Aorta (tissue), 5 donors: Measurements from ENCODE around the gene ACAT2. TPM values are rescaled to one million over a fixed set of nuclear protein-coding genes. Genes with fewer than 3 reads are reported as not detected.

Experiments used
- ATAC-seq: fragments of 200-7000 bp; cut with Tn5 transposase; one replicate; pipeline ENCODE4 v1.9.1; 2022; ENCODE audit warnings: moderate library complexity; ENCODE audit not compliant: low FRiP score
- DNase-seq, 2 donors: peaks; one replicate each; pipeline ENCODE4 v3.0.0-alpha.2; 2020
- H3K27ac ChIP-seq, 2 donors: one replicate each; pipeline ENCODE4 v1.5.1; 2013; ENCODE audit warnings: low read length in 2 of 2, mild to moderate bottlenecking in 2 of 2, moderate library complexity in 2 of 2, control low read depth in 1 of 2, inconsistent platforms in 1 of 2, low read depth in 1 of 2
- H3K27me3 ChIP-seq, 2 donors: one replicate each; pipeline ENCODE4 v1.6.1; 2013; ENCODE audit warnings: control low read depth in 1 of 2, low read length in 1 of 2, mild to moderate bottlenecking in 1 of 2, moderate library complexity in 1 of 2; ENCODE audit not compliant: insufficient read depth in 2 of 2, control insufficient read depth in 1 of 2
- H3K36me3 ChIP-seq, 2 donors: one replicate each; pipeline ENCODE4 v1.6.1; 2013; ENCODE audit warnings: control low read depth in 1 of 2, low read length in 1 of 2, mild to moderate bottlenecking in 1 of 2; ENCODE audit not compliant: insufficient read depth in 2 of 2, control insufficient read depth in 1 of 2
- H3K4me1 ChIP-seq, 2 donors: one replicate each; pipeline ENCODE4 v1.6.1; 2013; ENCODE audit warnings: low read length in 2 of 2, control low read depth in 1 of 2, mild to moderate bottlenecking in 1 of 2, moderate library complexity in 1 of 2; ENCODE audit not compliant: insufficient read depth in 2 of 2, control insufficient read depth in 1 of 2
- H3K4me3 ChIP-seq, 2 donors: one replicate each; pipeline ENCODE4 v1.5.1; 2013; ENCODE audit warnings: low read length in 2 of 2, control low read depth in 1 of 2, mild to moderate bottlenecking in 1 of 2
- H3K9me3 ChIP-seq: one replicate; pipeline ENCODE4 v1.6.1; 2013; ENCODE audit warnings: mild to moderate bottlenecking, low read length; ENCODE audit not compliant: control insufficient read depth
- WGBS, 2 donors: extraction: QIAGEN DNeasy Blood & Tissue Kit; methylation state at CpG; one replicate each; pipeline ENCODE4 v1.1.7; 2013; 5-methylcytosine and 5-hydroxymethylcytosine counted together
- intact Hi-C, 2 donors: fragments of 100-400 bp; cut with DNase I; formaldehyde crosslinking; loops; one replicate each; pipeline versions ENCODE4 v1.14.2 to v1.15.0; 2022
- polyA plus RNA-seq, 2 donors: library from polyadenylated mRNA; stranded (reverse); fragments of 200-250 nt; gene quantifications; one replicate each; pipeline ENCODE4 v1.2.3, GENCODE V29; 2013
- total RNA-seq, 2 donors: library from RNA; stranded (reverse); fragmentation: NEBNext Ultra II Directional; extraction: Animal tissue kit (Norgen Biotek cat#: 25700); gene quantifications; one replicate each; pipeline ENCODE4 v1.2.1, GENCODE V29; 2021
- donor health status: healthy with polysubstance abuse.
- donor health status: Bipolar disorder and iron deficiency.
- donor health status: DM: no; HTN: no; CAD: no.
- donor health status: DM: no; HTN: no; CAD: no.
- donor health status: DM: yes; HTN: yes; CAD: no.

Gene ACAT2
- total and polyA plus RNA-seq, 4 donors: 13.0 to 21.4 (median 17.6) TPM

DNA sequence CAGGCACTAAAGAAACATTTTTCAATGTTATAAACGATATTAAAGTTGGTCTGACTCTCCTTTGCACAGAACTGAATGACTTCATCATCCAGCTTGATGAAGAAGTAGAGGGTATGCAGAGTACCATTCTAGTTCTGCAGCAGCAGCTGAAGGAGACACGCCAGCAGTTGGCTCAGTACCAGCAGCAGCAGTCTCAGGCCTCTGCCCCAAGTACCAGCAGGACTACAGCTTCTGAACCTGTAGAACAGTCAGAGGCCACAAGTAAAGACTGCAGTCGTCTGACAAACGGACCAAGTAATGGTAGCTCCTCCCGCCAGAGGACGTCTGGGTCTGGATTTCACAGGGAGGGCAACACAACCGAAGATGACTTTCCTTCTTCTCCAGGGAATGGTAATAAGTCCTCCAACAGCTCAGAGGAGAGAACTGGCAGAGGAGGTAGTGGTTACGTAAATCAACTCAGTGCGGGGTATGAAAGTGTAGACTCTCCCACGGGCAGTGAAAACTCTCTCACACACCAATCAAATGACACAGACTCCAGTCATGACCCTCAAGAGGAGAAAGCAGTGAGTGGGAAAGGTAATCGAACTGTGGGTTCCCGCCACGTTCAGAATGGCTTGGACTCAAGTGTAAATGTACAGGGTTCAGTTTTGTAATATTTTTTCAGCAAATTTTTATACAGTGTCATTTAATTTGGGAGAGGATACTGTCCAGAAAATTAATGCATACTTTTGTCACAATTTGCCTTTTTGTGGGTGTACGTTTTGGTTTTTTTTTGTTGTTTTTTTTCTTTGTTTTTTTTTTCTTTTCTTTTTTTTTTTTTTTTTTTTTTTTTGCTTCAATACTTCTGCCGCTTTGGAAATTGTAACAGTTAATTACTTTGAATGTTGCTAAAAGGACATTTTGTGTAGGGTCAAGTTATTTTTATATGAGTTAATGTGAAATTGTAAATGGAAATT is 6.6 kb upstream of the ACAT2 start:
- Histone ChIP-seq H3K36me3 (peaks cover 3 to 6% of the 10 kb centered on the region in 2 donors), H3K4me1 (no peaks in the 10 kb centered on the region), H3K9me3 (no peaks in the 10 kb centered on the region), H3K4me3 (no peak overlapping the region), H3K27ac (no peak overlapping the region), H3K27me3 (no peaks in the 10 kb centered on the region)
- ATAC-seq: peak; percentile 33
- 44 to 48% methylated on average over 15 of the region's 15 CpGs for WGBS, 2 donors
- DNase-seq: no peak
- intact Hi-C loops: no loop called here

DNA sequence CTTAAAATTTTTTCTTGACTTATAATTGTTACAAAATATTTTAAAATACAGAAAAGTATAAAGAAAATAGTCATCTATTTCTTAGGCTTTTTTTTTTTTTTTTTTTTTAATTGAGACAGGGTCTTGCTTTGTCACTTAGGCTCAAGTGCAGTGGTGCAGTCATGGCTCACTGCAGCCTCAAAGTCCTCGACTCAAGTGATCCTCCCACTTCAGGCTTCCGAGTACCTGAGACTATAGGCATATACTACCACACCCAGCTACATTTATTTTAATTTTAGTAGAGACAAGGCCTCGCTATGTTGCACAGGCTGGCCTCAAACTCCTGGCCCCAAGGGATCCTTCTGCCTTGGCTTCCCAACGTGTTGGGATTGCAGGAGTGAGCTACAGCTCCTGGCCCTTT is 5.3 kb upstream of the ACAT2 start:
- Histone ChIP-seq H3K4me1 (peaks cover 0 to 3% of the 10 kb centered on the region in 2 donors), H3K9me3 (no peaks in the 10 kb centered on the region), H3K36me3 (peaks cover 3 to 4% of the 10 kb centered on the region in 2 donors), H3K4me3 (no peak overlapping the region), H3K27me3 (no peaks in the 10 kb centered on the region), H3K27ac (no peak overlapping the region)
- ATAC-seq (no peak), DNase-seq (no peak)
- intact Hi-C loops: no loop called here
- 78 to 81% methylated on average over 4 of the region's 4 CpGs for WGBS, 2 donors

- H3K27me3 ChIP-seq: no peaks in the 10 kb centered on the region
- DNase-seq (no peak), ATAC-seq (no peak)
- peaks cover 1% of the 10 kb centered on the region in 2 donors for H3K36me3 ChIP-seq
- H3K4me3 ChIP-seq: no peak overlapping the region
- intact Hi-C loops: no loop called here
- H3K9me3 ChIP-seq: no peaks in the 10 kb centered on the region
- whole genome bisulfite sequencing, 2 donors: 83 to 86% methylated on average over 7 of the region's 7 CpGs
- no peak overlapping the region for H3K27ac ChIP-seq
- H3K4me1 ChIP-seq: peaks cover 0 to 3% of the 10 kb centered on the region in 2 donors
Measured at GRCh38 chr6:159758031-159759001, 3.5 kb upstream of the ACAT2 start.

DNA sequence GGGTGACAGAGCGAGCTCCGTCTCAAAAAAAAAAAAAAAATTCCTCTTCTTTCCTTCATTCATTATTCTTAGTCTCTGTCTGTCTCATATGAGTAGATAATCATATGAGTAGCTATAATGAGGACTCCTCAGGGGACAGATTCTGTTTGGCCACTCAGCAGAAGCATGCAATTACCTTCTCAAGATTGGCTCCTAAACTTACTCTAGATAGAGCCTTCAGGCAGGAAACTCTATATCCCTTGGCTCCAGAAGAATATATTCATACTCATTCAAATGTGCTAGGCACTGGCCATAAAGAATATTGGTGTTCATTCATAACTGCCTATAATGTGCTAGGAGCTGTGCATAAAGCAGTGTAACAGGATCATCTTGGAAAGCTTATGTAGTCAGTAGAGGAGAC is 2.2 kb upstream of the ACAT2 start:
- DNase-seq: no peak
- Histone ChIP-seq H3K36me3 (no peaks in the 10 kb centered on the region), H3K27ac (no peak overlapping the region), H3K27me3 (no peaks in the 10 kb centered on the region), H3K4me1 (peaks cover 0 to 3% of the 10 kb centered on the region in 2 donors), H3K9me3 (no peaks in the 10 kb centered on the region), H3K4me3 (no peak overlapping the region)
- intact Hi-C loops: loop anchor here in 1 of 2 donors (5.0 kb wide), 1 partner anchor 32 kb away; the partner anchor contains the start of gene WTAP
- WGBS, 2 donors: 52% methylated on average over 2 of the region's 2 CpGs; no CpG with 5 or more reads in 1 of the 2 donors
- ATAC-seq: no peak

GRCh38 chr6:159760602-159761057 is 1.2 kb upstream of the ACAT2 start:
- Histone ChIP-seq H3K27ac (peak overlapping the region in 1 of 2 donors; percentile 45), H3K9me3 (no peaks in the 10 kb centered on the region), H3K27me3 (no peaks in the 10 kb centered on the region), H3K4me3 (no peak overlapping the region), H3K36me3 (no peaks in the 10 kb centered on the region), H3K4me1 (peaks cover 0 to 3% of the 10 kb centered on the region in 2 donors)
- intact Hi-C loops: loop anchor here in 1 of 2 donors (5.0 kb wide), 1 partner anchor 33 kb away; the partner anchor contains the start of gene WTAP
- 41 to 43% methylated on average over 3 of the region's 3 CpGs for WGBS, 2 donors
- DNase-seq: no peak
- ATAC-seq: no peak

DNA sequence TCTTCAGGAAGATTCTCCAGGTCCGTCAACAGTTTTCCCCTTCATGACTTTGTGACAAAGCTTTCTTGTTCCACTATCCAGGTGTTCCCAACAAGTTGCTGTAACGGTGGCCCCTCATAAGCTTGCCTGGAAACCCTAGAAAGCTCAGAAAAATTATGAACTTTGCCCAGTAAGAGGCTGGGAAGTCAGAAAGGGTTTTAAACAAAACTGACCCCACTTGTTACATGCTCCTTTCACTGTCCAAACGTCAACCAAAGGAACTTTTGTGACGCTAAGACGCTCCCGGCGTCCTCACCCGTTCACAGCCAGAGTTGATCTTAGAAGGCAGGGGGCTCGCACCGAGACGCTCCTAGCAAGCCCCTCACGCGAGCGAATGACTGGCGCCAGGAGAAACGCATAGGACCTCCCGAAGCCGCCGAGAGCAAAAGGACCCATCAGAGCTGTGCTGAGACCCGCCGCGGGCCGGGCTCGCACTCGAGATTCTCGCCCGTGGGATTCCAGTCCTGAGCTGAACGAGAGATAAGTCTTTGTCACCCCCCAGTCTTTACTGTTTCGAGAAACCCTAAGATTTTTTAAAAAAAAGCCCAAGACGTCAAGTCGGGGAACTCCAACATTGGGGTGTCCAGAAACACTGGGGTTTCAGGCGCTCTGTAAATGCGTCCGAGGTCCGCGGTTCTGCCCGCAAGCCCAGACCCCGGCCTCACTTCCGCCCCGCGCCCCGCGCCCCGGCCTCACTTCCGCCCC is 544 bp upstream of the ACAT2 start:
- DNase-seq: peak; percentile 58 to 77
- Histone ChIP-seq H3K9me3 (no peaks in the 10 kb centered on the region), H3K4me3 (peak overlapping the region; percentile 61 to 70), H3K36me3 (no peaks in the 10 kb centered on the region), H3K27me3 (no peaks in the 10 kb centered on the region), H3K27ac (peak overlapping the region; percentile 71 to 95), H3K4me1 (peaks cover 0 to 3% of the 10 kb centered on the region in 2 donors)
- 3 to 8% methylated on average over 44 to 45 of the region's 45 CpGs for WGBS, 2 donors
- intact Hi-C loops: loop anchor here in 1 of 2 donors (5.0 kb wide), 1 partner anchor 34 kb away; the partner anchor contains the start of gene WTAP
- ATAC-seq: no peak

- Histone ChIP-seq H3K27ac (peak overlapping the region in 1 of 2 donors; percentile 92), H3K4me3 (peak overlapping the region; percentile 15 to 70), H3K9me3 (no peaks in the 10 kb centered on the region), H3K27me3 (no peaks in the 10 kb centered on the region), H3K4me1 (peaks cover 0 to 3% of the 10 kb centered on the region in 2 donors), H3K36me3 (peaks cover 0 to 3% of the 10 kb centered on the region in 2 donors)
- intact Hi-C loops: loop anchor here in 1 of 2 donors (5.0 kb wide), 1 partner anchor 35 kb away; the partner anchor contains the start of gene WTAP
- DNase-seq (peak in 1 of 2 donors; percentile 49), ATAC-seq (peak; percentile 14)
- 11 to 13% methylated on average over 16 of the region's 16 CpGs for WGBS, 2 donors
Measured at GRCh38 chr6:159762681-159763293, 942 bp downstream of the ACAT2 start.
